ENCODE data around the gene CHI3L2. TPM values are rescaled to one million over a fixed set of nuclear protein-coding genes. Genes with fewer than 3 reads are reported as not detected.

Gene CHI3L2
- total and polyA plus RNA-seq, 10 of the 15 experiments (the other 5 are each of a cell fraction or from before 2014, with no cell fraction given) = 37.1 to 508 (median 98.3) TPM

DNA sequence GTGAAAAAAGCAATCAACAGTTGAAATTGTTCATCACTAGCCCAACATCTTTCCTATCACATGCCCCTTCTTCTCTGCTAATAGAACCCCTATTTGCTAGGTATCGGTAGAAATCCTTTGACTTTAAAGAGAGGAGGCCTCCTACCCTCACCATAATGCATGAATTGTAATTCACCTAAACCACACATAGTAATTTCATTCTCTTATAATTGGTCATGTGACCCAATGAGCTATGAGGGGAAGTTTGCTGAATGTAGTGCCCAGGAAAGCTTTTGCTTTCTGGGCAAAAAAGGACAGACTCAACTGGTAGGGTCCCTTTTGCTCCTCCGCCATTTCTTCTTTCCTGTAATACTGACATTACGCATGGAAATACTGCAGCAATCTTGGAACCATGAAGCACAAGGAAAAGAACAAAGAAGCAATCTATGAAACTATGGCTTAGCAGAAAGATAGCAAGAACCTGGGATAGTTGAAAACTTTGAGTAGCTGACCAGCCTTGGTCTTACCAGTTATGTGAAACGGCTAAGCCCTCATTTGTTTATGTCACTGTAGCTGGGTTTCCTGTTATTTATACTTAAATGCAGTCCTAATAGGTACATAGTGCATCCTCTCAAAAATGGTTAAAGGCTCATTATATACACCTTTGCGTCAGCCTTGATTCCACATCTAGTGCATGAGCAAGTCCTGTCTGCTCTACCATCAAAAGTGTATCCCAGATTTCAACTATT is 10.2 kb upstream of the CHI3L2 start (continued):
- TF ChIP-seq E2F8 (IDR thresholded peaks at IDR 0.05; ENCODE audit: low read depth, partially characterized antibody) (peak; percentile 21), MLLT1 (IDR thresholded peaks at IDR 0.05) (no peak), TAF1 (IDR thresholded peaks at IDR 0.05; ENCODE audit: borderline replicate concordance, low read depth, low read length) (no peak), FOS (IDR thresholded peaks at IDR 0.05; ENCODE audit: borderline replicate concordance, extremely low read depth, insufficient read length) (no peak), TARDBP (IDR thresholded peaks at IDR 0.05; ENCODE audit: borderline replicate concordance) (no peak), EP300 (IDR thresholded peaks at IDR 0.05; ENCODE audit: borderline replicate concordance in 1 of 2, control insufficient read depth in 1 of 2, low read depth in 2 of 2, low read length in 2 of 2) (peak; percentile 32 to 65; a peak in 3 of 4 replicates), CBX3 (IDR thresholded peaks at IDR 0.05; ENCODE audit: borderline replicate concordance, low read depth) (no peak), PAX8 (IDR thresholded peaks at IDR 0.05) (no peak), BACH1 (IDR thresholded peaks at IDR 0.05; ENCODE audit: borderline replicate concordance) (no peak), RAD51 (IDR thresholded peaks at IDR 0.05) (peak; percentile 98), PBX3 (IDR thresholded peaks at IDR 0.05; ENCODE audit: insufficient replicate concordance, low read depth, low read length) (no peak), NR2F1 (conservative IDR thresholded peaks at IDR 0.05) (no peak), FOXM1 (IDR thresholded peaks at IDR 0.05; ENCODE audit: low read depth, low read length) (no peak), KLF5 (IDR thresholded peaks at IDR 0.05; ENCODE audit: partially characterized antibody) (no peak), ZNF24 (IDR thresholded peaks at IDR 0.05) (no peak), CBX5 (IDR thresholded peaks at IDR 0.05; ENCODE audit: low read depth) (no peak), SP1 (IDR thresholded peaks at IDR 0.05; ENCODE audit: low read depth, low read length) (no peak), JUNB (IDR thresholded peaks at IDR 0.05) (peak; percentile 80), RB1 (IDR thresholded peaks at IDR 0.05; ENCODE audit: borderline replicate concordance) (no peak), TCF12 (IDR thresholded peaks at IDR 0.05; ENCODE audit: low read depth, low read length) (no peak), ASH2L (IDR thresholded peaks at IDR 0.05; ENCODE audit: borderline replicate concordance, low read depth) (no peak), PML (IDR thresholded peaks at IDR 0.05; ENCODE audit: low read length) (no peak), ZNF274 (IDR thresholded peaks at IDR 0.05; ENCODE audit: insufficient read depth, insufficient read length) (no peak), EED (IDR thresholded peaks at IDR 0.05; ENCODE audit: low read depth) (no peak; the same call in 1 of the 2 replicates)
- TF ChIP-seq, protein P1, sequence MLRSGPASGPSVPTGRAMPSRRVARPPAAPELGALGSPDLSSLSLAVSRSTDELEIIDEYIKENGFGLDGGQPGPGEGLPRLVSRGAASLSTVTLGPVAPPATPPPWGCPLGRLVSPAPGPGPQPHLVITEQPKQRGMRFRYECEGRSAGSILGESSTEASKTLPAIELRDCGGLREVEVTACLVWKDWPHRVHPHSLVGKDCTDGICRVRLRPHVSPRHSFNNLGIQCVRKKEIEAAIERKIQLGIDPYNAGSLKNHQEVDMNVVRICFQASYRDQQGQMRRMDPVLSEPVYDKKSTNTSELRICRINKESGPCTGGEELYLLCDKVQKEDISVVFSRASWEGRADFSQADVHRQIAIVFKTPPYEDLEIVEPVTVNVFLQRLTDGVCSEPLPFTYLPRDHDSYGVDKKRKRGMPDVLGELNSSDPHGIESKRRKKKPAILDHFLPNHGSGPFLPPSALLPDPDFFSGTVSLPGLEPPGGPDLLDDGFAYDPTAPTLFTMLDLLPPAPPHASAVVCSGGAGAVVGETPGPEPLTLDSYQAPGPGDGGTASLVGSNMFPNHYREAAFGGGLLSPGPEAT (IDR thresholded peaks at IDR 0.05; ENCODE audit: low read depth) = 0 out of 2 replicates have a peak, but pooled peaks have one; percentile 51

Data from GM12878 (cell line).